ENCODE results near the gene IFI6. TPM values are rescaled to one million over a fixed set of nuclear protein-coding genes. Genes with fewer than 3 reads are reported as not detected.

Gene IFI6
- total RNA-seq, 1 donor, result 56.1 TPM

DNA sequence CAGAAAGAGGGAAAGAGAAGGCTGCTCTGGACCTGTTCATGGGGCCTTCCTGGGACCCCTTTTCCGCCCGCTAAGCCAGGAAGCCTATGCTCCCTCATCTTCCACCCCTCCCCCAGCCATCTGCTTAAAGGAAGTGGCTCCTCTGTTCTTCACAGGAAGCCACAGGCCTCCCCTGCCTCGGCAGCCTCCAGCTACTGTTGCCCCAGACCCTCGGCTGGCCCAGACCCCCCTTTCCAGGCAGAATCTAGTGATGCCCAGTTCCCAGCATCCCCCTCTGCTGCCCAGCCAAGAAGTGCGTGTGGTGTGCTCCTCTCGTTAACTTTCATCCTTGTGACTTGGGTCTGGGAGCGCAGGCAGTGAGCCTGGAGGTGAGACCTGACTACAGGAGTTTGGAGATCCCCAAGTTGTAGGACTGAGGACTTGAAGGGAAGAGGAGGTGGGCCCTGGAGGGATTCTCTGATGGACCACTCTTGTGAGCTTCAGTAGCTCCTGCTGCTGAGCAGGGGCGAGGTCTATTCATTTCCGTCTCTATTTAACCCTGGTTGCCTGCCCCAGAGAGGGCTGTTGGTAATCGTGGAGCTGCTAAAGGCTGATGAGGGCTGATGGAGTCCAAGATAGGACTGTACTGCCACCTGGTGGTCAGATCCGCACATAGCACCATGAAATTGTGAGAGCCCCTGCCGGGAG is 9.1 kb downstream of the IFI6 start:
- TF ChIP-seq, protein P1, sequence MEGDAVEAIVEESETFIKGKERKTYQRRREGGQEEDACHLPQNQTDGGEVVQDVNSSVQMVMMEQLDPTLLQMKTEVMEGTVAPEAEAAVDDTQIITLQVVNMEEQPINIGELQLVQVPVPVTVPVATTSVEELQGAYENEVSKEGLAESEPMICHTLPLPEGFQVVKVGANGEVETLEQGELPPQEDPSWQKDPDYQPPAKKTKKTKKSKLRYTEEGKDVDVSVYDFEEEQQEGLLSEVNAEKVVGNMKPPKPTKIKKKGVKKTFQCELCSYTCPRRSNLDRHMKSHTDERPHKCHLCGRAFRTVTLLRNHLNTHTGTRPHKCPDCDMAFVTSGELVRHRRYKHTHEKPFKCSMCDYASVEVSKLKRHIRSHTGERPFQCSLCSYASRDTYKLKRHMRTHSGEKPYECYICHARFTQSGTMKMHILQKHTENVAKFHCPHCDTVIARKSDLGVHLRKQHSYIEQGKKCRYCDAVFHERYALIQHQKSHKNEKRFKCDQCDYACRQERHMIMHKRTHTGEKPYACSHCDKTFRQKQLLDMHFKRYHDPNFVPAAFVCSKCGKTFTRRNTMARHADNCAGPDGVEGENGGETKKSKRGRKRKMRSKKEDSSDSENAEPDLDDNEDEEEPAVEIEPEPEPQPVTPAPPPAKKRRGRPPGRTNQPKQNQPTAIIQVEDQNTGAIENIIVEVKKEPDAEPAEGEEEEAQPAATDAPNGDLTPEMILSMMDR (IDR thresholded peaks at IDR 0.05; ENCODE audit: insufficient read depth, low read depth, low read length), result peak; percentile 89
- H3K4me3 ChIP-seq (ENCODE audit: low read depth, low read length), result no peak overlapping the region
- DNase-seq (ENCODE audit: low read depth), result peak; percentile 79

DNA sequence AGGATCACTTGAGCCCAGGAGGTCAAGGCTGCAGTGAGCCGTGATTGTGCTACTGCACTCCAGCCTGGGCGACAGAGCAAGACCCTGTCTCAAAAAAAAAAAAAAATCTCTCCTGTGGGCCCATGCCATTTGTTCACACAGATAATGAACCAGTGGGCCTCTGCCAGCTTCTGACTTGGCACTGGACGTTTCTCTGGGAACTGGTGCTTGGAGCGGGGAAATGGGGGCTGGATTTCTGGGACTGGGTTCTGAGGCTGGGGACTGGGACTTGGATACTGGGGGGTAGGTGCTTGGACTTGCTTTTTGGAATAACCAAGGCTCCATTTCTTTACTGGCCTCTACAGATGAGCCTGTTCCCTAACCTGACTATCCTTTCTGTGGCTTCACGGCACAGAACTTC is 9.7 kb downstream of the IFI6 start:
- TF ChIP-seq, protein P1 (IDR thresholded peaks at IDR 0.05; ENCODE audit: insufficient read depth, low read depth, low read length), result no peak
- no peak for DNase-seq (ENCODE audit: low read depth)
- no peak overlapping the region for H3K4me3 ChIP-seq (ENCODE audit: low read depth, low read length)

DNA sequence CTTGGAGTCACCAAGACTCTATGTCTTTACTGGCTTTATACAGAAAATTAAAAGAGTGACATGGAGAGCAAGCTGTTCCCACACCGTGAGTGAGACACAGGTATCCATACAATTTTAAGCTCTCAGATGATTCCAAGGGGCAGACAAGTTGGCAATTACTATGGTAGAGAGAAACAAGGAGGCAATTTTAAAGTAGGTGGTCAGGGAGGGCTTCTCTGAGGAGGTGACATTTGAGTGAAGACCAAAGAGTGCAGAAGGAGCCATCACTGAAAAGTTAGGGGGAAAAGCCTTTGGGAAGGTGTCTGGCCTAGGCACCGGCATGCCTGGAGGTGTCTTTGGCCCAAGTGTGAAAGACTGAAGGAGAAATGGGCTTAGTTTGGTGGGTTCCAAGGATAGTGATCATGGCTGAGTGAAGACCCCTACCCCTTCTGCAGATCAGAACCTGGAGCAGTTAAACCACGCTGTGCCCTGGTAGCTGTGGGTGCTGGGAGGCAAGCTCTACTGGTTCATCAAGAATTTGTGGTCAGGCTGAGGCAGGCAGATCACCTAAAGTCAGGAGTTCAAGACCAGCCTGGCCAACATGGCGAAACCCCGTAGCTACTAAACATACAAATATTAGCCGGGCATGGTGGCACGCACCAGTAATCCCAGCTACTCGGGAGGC is 10.4 kb downstream of the IFI6 start:
- TF ChIP-seq, protein P1 (IDR thresholded peaks at IDR 0.05; ENCODE audit: insufficient read depth, low read depth, low read length), result no peak
- no peak overlapping the region for H3K4me3 ChIP-seq (ENCODE audit: low read depth, low read length)
- DNase-seq (ENCODE audit: low read depth), result no peak

DNA sequence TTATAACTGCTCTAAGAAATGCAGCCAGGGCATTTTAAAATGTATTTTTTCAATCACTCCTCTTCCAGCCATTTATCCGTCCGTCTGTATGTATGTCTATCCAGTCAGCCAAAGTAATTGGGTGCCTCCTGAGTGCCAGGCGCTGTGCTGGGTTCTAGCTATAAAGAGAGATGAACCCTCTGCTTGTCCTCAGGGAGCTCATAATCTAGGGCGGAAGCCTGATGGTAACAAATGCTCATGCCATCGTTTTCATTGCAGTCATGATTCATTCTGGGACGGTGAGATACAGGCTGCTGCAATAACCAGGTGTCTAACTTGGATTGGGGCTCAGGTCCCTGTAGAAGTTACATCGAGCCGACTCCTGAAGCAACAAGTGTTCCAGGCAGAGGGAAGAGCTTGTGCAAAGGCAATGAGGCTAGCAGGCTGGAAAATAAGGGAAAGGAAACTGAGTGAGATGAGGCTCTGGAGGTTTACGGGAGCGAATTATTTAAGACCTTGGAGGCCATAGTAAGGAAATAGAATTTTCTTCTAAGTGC is 11.6 kb downstream of the IFI6 start:
- DNase-seq (ENCODE audit: low read depth), result no peak
- TF ChIP-seq, protein P1 (IDR thresholded peaks at IDR 0.05; ENCODE audit: insufficient read depth, low read depth, low read length), result no peak
- H3K4me3 ChIP-seq (ENCODE audit: low read depth, low read length), result peak overlapping the region; percentile 52

DNA sequence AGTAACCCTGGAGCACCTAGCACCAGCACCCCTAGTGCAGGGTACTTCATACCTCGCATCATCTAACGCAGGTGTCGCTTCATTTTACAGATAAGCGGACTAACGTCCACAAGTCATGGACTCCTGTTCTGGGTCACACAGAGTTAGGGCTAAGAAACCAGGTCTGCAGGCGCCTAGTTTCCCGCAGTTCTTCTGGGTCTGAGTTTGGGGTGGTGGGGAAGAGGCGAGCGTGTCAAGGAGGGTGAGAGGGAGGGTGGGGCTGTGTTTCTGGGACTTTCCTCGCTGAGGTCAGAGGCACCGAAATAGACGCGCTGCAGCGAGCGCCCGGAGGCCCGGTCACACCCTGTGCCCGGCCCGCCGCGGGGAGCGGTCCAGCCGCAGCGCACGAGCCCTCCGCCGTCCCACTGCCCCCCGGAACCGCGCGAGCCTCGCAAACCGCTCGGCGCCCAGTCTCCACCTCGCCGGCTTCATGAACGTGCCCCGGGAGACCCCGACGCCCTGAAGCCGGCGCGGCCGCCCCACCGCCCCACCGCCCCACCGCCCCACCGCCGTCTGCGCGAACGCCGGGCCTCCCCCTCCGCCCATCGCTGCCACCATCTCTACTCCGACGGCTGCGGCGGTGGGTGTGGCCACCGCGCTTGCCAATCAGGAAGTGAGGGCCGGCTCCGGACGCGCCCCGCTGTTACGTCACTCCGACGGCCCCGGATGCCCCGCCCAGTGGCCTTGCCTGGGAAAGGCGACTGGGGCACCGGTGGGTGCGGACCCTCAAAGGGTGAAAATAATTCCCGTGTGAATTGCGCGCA is 12.3 kb downstream of the IFI6 start:
- DNase-seq (ENCODE audit: low read depth), result peak; percentile 83
- H3K4me3 ChIP-seq (ENCODE audit: low read depth, low read length), result peak overlapping the region; percentile 52
- TF ChIP-seq, protein P1 (IDR thresholded peaks at IDR 0.05; ENCODE audit: insufficient read depth, low read depth, low read length), result no peak

DNA sequence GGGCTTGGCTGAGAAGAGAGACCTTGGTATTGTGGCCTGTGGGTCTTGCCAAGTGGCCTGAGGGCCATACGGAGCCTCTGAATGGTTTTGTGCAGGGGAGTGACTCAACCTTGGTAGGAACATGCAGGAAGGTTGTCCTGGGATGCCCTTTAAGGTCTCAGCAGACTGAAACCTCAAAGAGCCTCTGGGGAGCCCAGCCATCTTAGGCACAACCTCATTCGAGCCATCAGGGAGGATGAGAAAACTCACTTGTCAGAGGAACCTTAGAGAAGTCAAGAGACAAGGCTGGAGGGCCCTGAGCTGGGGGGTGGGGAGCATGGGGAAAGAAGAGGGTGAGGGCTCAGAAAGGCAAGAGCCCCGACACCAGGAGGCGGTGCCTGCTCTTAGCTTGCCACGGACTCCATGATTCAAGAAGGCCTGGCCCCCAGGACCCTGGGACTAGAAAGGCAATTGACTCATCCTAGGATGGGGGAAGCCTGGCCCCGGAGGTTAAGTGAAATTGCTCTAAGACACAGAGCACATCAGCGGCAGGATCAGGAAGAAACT is 13.0 kb downstream of the IFI6 start:
- TF ChIP-seq, protein P1 (IDR thresholded peaks at IDR 0.05; ENCODE audit: insufficient read depth, low read depth, low read length), result no peak
- no peak overlapping the region for H3K4me3 ChIP-seq (ENCODE audit: low read depth, low read length)
- peak; percentile 52 for DNase-seq (ENCODE audit: low read depth)

Data from fibroblast of villous mesenchyme (primary cell).